Endothelial cell of umbilical vein (primary cell): ENCODE data around the gene SFTPA2. TPM values are rescaled to one million over a fixed set of nuclear protein-coding genes. Genes with fewer than 3 reads are reported as not detected.

Experiments used
- BruUV-seq: library from RNA; stranded (reverse); fragments of 400-500 nt; replicated peaks from 2 replicates; lab custom pipeline; 2021; lab: Mats Ljungman, UMichigan
- CTCF ChIA-PET: fragments of 300-600, 350-600 bp; sonication (Branson Sonifier 250); formaldehyde crosslinking; loops from one replicate; lab custom pipeline; 2021; ENCODE audit warnings: antibody characterized with exemption, inconsistent platforms; lab: Charles Lee
- POLR2A ChIA-PET: fragments of 300-600, 350-600 bp; sonication (Branson Sonifier 250); formaldehyde crosslinking; loops from one replicate; lab custom pipeline; 2021; ENCODE audit warnings: antibody characterized with exemption, inconsistent platforms; lab: Charles Lee
- DNase-seq: peaks from one replicate; pipeline ENCODE4 v3.0.0-alpha.2; 2011; ENCODE audit warnings: low read depth, low spot score
- FAIRE-seq: peaks from 2 replicates; lab custom pipeline; 2011; peaks lifted over from hg19 to GRCh38; lab: Jason Lieb, UNC
- H2AFZ ChIP-seq: 2 replicates; pipeline ENCODE4 v1.6.0; 2012; ENCODE audit warnings: low read depth, low read length, control low read depth, inconsistent platforms
- H3K27ac ChIP-seq: 2 replicates; pipeline ENCODE4 v1.5.1; 2011; ENCODE audit warnings: low read depth, mild to moderate bottlenecking, control low read depth, low read length, moderate library complexity; ENCODE audit not compliant: insufficient read depth
- H3K27me3 ChIP-seq, 2 experiments: 2 replicates each; pipeline versions ENCODE4 v1.6.0 to v1.6.1; 2011; ENCODE audit warnings: low read length in 2 of 2, mixed read lengths in 1 of 2; ENCODE audit not compliant: control insufficient read depth in 2 of 2, insufficient read depth in 2 of 2
- H3K36me3 ChIP-seq, 2 experiments: 2 replicates in 1 of 2; 3 replicates in 1 of 2; pipeline ENCODE4 v1.5.1; 2011; ENCODE audit warnings: low read length in 2 of 2, mild to moderate bottlenecking in 1 of 2, moderate library complexity in 1 of 2; ENCODE audit not compliant: control insufficient read depth in 2 of 2, insufficient read depth in 2 of 2; ENCODE audit errors: extremely low read depth in 1 of 2
- H3K4me1 ChIP-seq: 3 replicates; pipeline ENCODE4 v1.5.1; 2011; ENCODE audit warnings: mild to moderate bottlenecking, low read length; ENCODE audit not compliant: control insufficient read depth, insufficient read depth; ENCODE audit errors: extremely low read depth
- H3K4me2 ChIP-seq: 2 replicates; pipeline ENCODE4 v1.6.1; 2011; ENCODE audit warnings: low read length, control low read depth, mixed read lengths; ENCODE audit not compliant: insufficient read depth
- H3K4me3 ChIP-seq, 3 experiments: fragments of 200-600 bp in 1 of 3; sonication (generic), shearing (Covaris generic) in 1 of 3; replicated peaks in 1 of 3; 2 replicates each; pipeline ENCODE4 v1.5.1; 2011 to 2016; ENCODE audit warnings: control low read depth in 3 of 3, low read length in 3 of 3, mild to moderate bottlenecking in 2 of 3, inconsistent platforms in 1 of 3, low read depth in 1 of 3, moderate library complexity in 1 of 3; ENCODE audit not compliant: insufficient read depth in 1 of 3
- H3K79me2 ChIP-seq: 2 replicates; pipeline ENCODE4 v1.6.0; 2012; ENCODE audit warnings: low read length, inconsistent platforms; ENCODE audit not compliant: control insufficient read depth, insufficient read depth
- H3K9ac ChIP-seq: replicated peaks from 2 replicates; pipeline ENCODE3; 2011; ENCODE audit warnings: low read length, control low read depth; ENCODE audit not compliant: insufficient read depth; ENCODE audit errors: extremely low read depth
- H3K9me1 ChIP-seq: replicated peaks from 3 replicates; pipeline ENCODE4 v1.6.0; 2011; ENCODE audit warnings: mild to moderate bottlenecking, low read length; ENCODE audit not compliant: control insufficient read depth, insufficient read depth; ENCODE audit errors: extremely low read depth
- H3K9me3 ChIP-seq: replicated peaks from 2 replicates; pipeline ENCODE4 v1.5.1; 2012; ENCODE audit warnings: low read length, inconsistent platforms; ENCODE audit not compliant: control insufficient read depth, insufficient read depth
- H4K20me1 ChIP-seq: replicated peaks from 2 replicates; pipeline ENCODE3; 2011; ENCODE audit warnings: mild to moderate bottlenecking, low read length; ENCODE audit not compliant: control insufficient read depth, insufficient read depth; ENCODE audit errors: extremely low read depth
- CTCF ChIP-seq, 2 donors: IDR thresholded peaks; 1 replicate in 1 of 2; 2 replicates in 1 of 2; pipeline ENCODE4 v1.5.1; 2011; ENCODE audit warnings: low read length in 2 of 2, mild to moderate bottlenecking in 2 of 2, moderate library complexity in 2 of 2, control low read depth in 1 of 2, inconsistent platforms in 1 of 2, low read depth in 1 of 2; ENCODE audit not compliant: insufficient read depth in 1 of 2; ENCODE audit errors: extremely low read depth in 1 of 2
- FOS ChIP-seq: IDR thresholded peaks from 2 replicates; pipeline ENCODE4 v1.6.1; 2011; ENCODE audit warnings: mild to moderate bottlenecking, low read length, moderate library complexity, borderline replicate concordance; ENCODE audit not compliant: insufficient read depth
- JUN ChIP-seq: IDR thresholded peaks from 2 replicates; pipeline ENCODE4 v1.6.1; 2011; ENCODE audit warnings: borderline replicate concordance, low read depth; ENCODE audit not compliant: insufficient read length, insufficient read depth
- MAX ChIP-seq: IDR thresholded peaks from 2 replicates; pipeline ENCODE4 v1.6.1; 2011; ENCODE audit not compliant: insufficient read depth, insufficient read length
- MYC ChIP-seq: IDR thresholded peaks from one replicate; pipeline ENCODE4 v1.6.1; 2011; ENCODE audit warnings: mild to moderate bottlenecking, low read depth, low read length
- POLR2A ChIP-seq: IDR thresholded peaks from 2 replicates; pipeline ENCODE4 v1.6.1; 2012; ENCODE audit warnings: low read depth, mild to moderate bottlenecking, control low read depth, low read length
- POLR2AphosphoS5 ChIP-seq: IDR thresholded peaks from 2 replicates; pipeline ENCODE4 v1.6.1; 2012; ENCODE audit warnings: low read depth, mild to moderate bottlenecking, control low read depth, low read length, moderate library complexity; ENCODE audit not compliant: insufficient read depth
- dilution Hi-C: fragments of 300-500 bp; cut with MboI; formaldehyde crosslinking; loops from one replicate; pipeline ENCODE4 v1.15.0; 2019; ENCODE audit warnings: low sequenced_read_pairs; ENCODE audit not compliant: extremely low pct_ligation_motif_present
- intact Hi-C: fragments of 100-400 bp; cut with micrococcal nuclease; formaldehyde crosslinking; loops from one replicate; pipeline ENCODE4 v1.10.0; 2022
- polyA plus RNA-seq, 4 experiments: library from polyadenylated mRNA; depleted of rRNA in 3 of 4; stranded (reverse) in 3 of 4; unstranded in 1 of 4; fragments of >200 nt; gene quantifications; 2 replicates each; pipeline versions ENCODE4 v1.2.1 to v1.2.3, GENCODE V29; 2011 to 2012; ENCODE audit warnings: missing spikeins in 1 of 4
- total RNA-seq: library from RNA; stranded (reverse); gene quantifications from 2 replicates; pipeline ENCODE4 v1.2.3, GENCODE V29; 2021

SFTPA2 gene
- total and polyA plus RNA-seq, 2 donors (not counting 3 experiments of a cell fraction or from before 2014, with no cell fraction given): not detected

GRCh38 chr10:79582096-79582495, 21.9 kb upstream of the SFTPA2 start:
- ChIA-PET POLR2A (no interaction called here), CTCF (no interaction called here)
- no peak overlapping the region for H3K4me2 ChIP-seq
- no peaks in the 10 kb centered on the region for H3K9me3 ChIP-seq
- no peaks in the 10 kb centered on the region for H3K79me2 ChIP-seq
- DNase-seq (no peak), FAIRE-seq (no peak)
- no peaks in the 10 kb centered on the region for H3K9me1 ChIP-seq
- H3K27ac ChIP-seq: no peak overlapping the region
- H3K9ac ChIP-seq: no peak overlapping the region
- BruUV-seq: no TSS peak
- no peak overlapping the region for H3K4me3 ChIP-seq
- dilution Hi-C loops (no loop called here), intact Hi-C loops (no loop called here)
- no peak for TF ChIP-seq JUN
- no peak for TF ChIP-seq POLR2A
- no peak for TF ChIP-seq POLR2AphosphoS5
- no peak for TF ChIP-seq MYC
- TF ChIP-seq CTCF (IDR thresholded peaks at IDR 0.05; ENCODE audit: extremely low read depth in 1 of 2, insufficient read depth in 1 of 2, low read depth in 1 of 2, low read length in 2 of 2): no peak
- TF ChIP-seq FOS: no peak
- no peak for TF ChIP-seq MAX
- no peaks in the 10 kb centered on the region for H3K4me1 ChIP-seq
- no peak overlapping the region for H2AFZ ChIP-seq
- H3K36me3 ChIP-seq: no peaks in the 10 kb centered on the region
- peaks cover 3 to 5% of the 10 kb centered on the region in 2 experiments for H3K27me3 ChIP-seq
- no peaks in the 10 kb centered on the region for H4K20me1 ChIP-seq
